ENCODE measurements around the gene ARHGDIA.

Gene ARHGDIA

GRCh38 chr17:81884968-81885367 is 13.8 kb upstream of the ARHGDIA start:
- H3K36me3 ChIP-seq (replicated peaks in 1 of 2; ENCODE audit: control insufficient read depth in 2 of 2, insufficient read depth in 2 of 2, low read length in 2 of 2): peaks cover 52 to 87% of the 10 kb centered on the region in 2 donors
- H2BK5ac ChIP-seq (ENCODE audit: low read length): no peak overlapping the region
- H4K91ac ChIP-seq (ENCODE audit: low read depth, low read length, poor library complexity): no peak overlapping the region
- no peak overlapping the region for H3K27ac ChIP-seq (replicated peaks; ENCODE audit: low read length)
- H3K4me2 ChIP-seq (ENCODE audit: insufficient read depth, low read length, poor library complexity, severe bottlenecking): no peak overlapping the region
- no peak overlapping the region for H3K9ac ChIP-seq (ENCODE audit: low read depth, low read length, poor library complexity)
- no peak overlapping the region for H3K18ac ChIP-seq (ENCODE audit: low read length)
- peak overlapping the region in 1 of 2 donors; percentile 60 for H3K4me3 ChIP-seq (ENCODE audit: low read length in 2 of 2)
- H3K14ac ChIP-seq (ENCODE audit: low read length): no peak overlapping the region
- H2AK5ac ChIP-seq (ENCODE audit: low read depth, low read length): no peak overlapping the region
- no peak for DNase-seq (ENCODE audit: low spot score)
- H3K23ac ChIP-seq (ENCODE audit: low read depth, low read length, poor library complexity): no peak overlapping the region
- H2BK15ac ChIP-seq (ENCODE audit: low read length): no peak overlapping the region
- H3K27me3 ChIP-seq (ENCODE audit: control insufficient read depth in 3 of 3, insufficient read depth in 3 of 3, low read depth in 1 of 3, low read length in 3 of 3): no peaks in the 10 kb centered on the region
- no peak overlapping the region for H2BK120ac ChIP-seq (ENCODE audit: low read depth, low read length)
- H4K8ac ChIP-seq (ENCODE audit: low read depth, low read length): no peak overlapping the region
- H2BK12ac ChIP-seq (ENCODE audit: low read length): no peak overlapping the region
- no CpG with 5 or more reads among the region's 5 CpGs for WGBS, 2 donors (ENCODE audit: extremely low coverage in 2 of 2, insufficient read length in 2 of 2, insufficient replicate concordance in 1 of 2)
- H3K79me1 ChIP-seq (ENCODE audit: low read depth, low read length): peaks cover 10% of the 10 kb centered on the region
- H2AFZ ChIP-seq (ENCODE audit: low read length): no peak overlapping the region
- H3K9me3 ChIP-seq (replicated peaks in 1 of 2; ENCODE audit: control insufficient read depth in 2 of 2, insufficient read depth in 1 of 2, low read depth in 1 of 2, low read length in 2 of 2): no peaks in the 10 kb centered on the region
- peaks cover 0 to 7% of the 10 kb centered on the region in 2 donors for H3K4me1 ChIP-seq (ENCODE audit: control insufficient read depth in 2 of 2, insufficient read depth in 1 of 2, low read depth in 1 of 2, low read length in 2 of 2)
- no peak overlapping the region for H3K4ac ChIP-seq (ENCODE audit: low read length)

GRCh38 chr17:81884520-81884919 is 13.4 kb upstream of the ARHGDIA start:
- Histone ChIP-seq H2BK12ac (ENCODE audit: low read length) (no peak overlapping the region), H3K14ac (ENCODE audit: low read length) (no peak overlapping the region), H3K27me3 (ENCODE audit: control insufficient read depth in 3 of 3, insufficient read depth in 3 of 3, low read depth in 1 of 3, low read length in 3 of 3) (no peaks in the 10 kb centered on the region), H3K79me1 (ENCODE audit: low read depth, low read length) (peaks cover 10% of the 10 kb centered on the region), H2AFZ (ENCODE audit: low read length) (no peak overlapping the region), H2BK120ac (ENCODE audit: low read depth, low read length) (no peak overlapping the region), H2BK5ac (ENCODE audit: low read length) (no peak overlapping the region), H3K9ac (ENCODE audit: low read depth, low read length, poor library complexity) (no peak overlapping the region), H3K4me3 (ENCODE audit: low read length in 2 of 2) (no peak overlapping the region), H4K8ac (ENCODE audit: low read depth, low read length) (no peak overlapping the region), H3K23ac (ENCODE audit: low read depth, low read length, poor library complexity) (no peak overlapping the region), H3K18ac (ENCODE audit: low read length) (no peak overlapping the region), H3K4me2 (ENCODE audit: insufficient read depth, low read length, poor library complexity, severe bottlenecking) (no peak overlapping the region), H2AK5ac (ENCODE audit: low read depth, low read length) (no peak overlapping the region), H3K9me3 (replicated peaks in 1 of 2; ENCODE audit: control insufficient read depth in 2 of 2, insufficient read depth in 1 of 2, low read depth in 1 of 2, low read length in 2 of 2) (no peaks in the 10 kb centered on the region), H3K4ac (ENCODE audit: low read length) (no peak overlapping the region), H3K4me1 (ENCODE audit: control insufficient read depth in 2 of 2, insufficient read depth in 1 of 2, low read depth in 1 of 2, low read length in 2 of 2) (peaks cover 0 to 3% of the 10 kb centered on the region in 2 donors), H3K27ac (replicated peaks; ENCODE audit: low read length) (no peak overlapping the region), H4K91ac (ENCODE audit: low read depth, low read length, poor library complexity) (no peak overlapping the region), H3K36me3 (replicated peaks in 1 of 2; ENCODE audit: control insufficient read depth in 2 of 2, insufficient read depth in 2 of 2, low read length in 2 of 2) (peaks cover 48 to 87% of the 10 kb centered on the region in 2 donors), H2BK15ac (ENCODE audit: low read length) (no peak overlapping the region)
- WGBS, 2 donors (ENCODE audit: extremely low coverage in 2 of 2, insufficient read length in 2 of 2, insufficient replicate concordance in 1 of 2): no CpG with 5 or more reads among the region's 11 CpGs
- DNase-seq (ENCODE audit: low spot score): no peak

GRCh38 chr17:81879121-81879520 is 8.0 kb upstream of the ARHGDIA start:
- Histone ChIP-seq H3K18ac (ENCODE audit: low read length) (no peak overlapping the region), H2AFZ (ENCODE audit: low read length) (no peak overlapping the region), H4K91ac (ENCODE audit: low read depth, low read length, poor library complexity) (no peak overlapping the region), H3K4me2 (ENCODE audit: insufficient read depth, low read length, poor library complexity, severe bottlenecking) (no peak overlapping the region), H2BK120ac (ENCODE audit: low read depth, low read length) (no peak overlapping the region), H3K4me1 (ENCODE audit: control insufficient read depth in 2 of 2, insufficient read depth in 1 of 2, low read depth in 1 of 2, low read length in 2 of 2) (no peaks in the 10 kb centered on the region), H2BK5ac (ENCODE audit: low read length) (no peak overlapping the region), H3K4ac (ENCODE audit: low read length) (no peak overlapping the region), H3K9me3 (replicated peaks in 1 of 2; ENCODE audit: control insufficient read depth in 2 of 2, insufficient read depth in 1 of 2, low read depth in 1 of 2, low read length in 2 of 2) (peaks cover 0 to 4% of the 10 kb centered on the region in 2 donors), H3K27ac (replicated peaks; ENCODE audit: low read length) (no peak overlapping the region), H2BK12ac (ENCODE audit: low read length) (no peak overlapping the region), H3K9ac (ENCODE audit: low read depth, low read length, poor library complexity) (no peak overlapping the region), H3K27me3 (ENCODE audit: control insufficient read depth in 3 of 3, insufficient read depth in 3 of 3, low read depth in 1 of 3, low read length in 3 of 3) (no peaks in the 10 kb centered on the region), H3K14ac (ENCODE audit: low read length) (no peak overlapping the region), H2AK5ac (ENCODE audit: low read depth, low read length) (no peak overlapping the region), H2BK15ac (ENCODE audit: low read length) (no peak overlapping the region), H3K23ac (ENCODE audit: low read depth, low read length, poor library complexity) (no peak overlapping the region), H3K79me1 (ENCODE audit: low read depth, low read length) (no peaks in the 10 kb centered on the region), H4K8ac (ENCODE audit: low read depth, low read length) (no peak overlapping the region), H3K4me3 (ENCODE audit: low read length in 2 of 2) (no peak overlapping the region), H3K36me3 (replicated peaks in 1 of 2; ENCODE audit: control insufficient read depth in 2 of 2, insufficient read depth in 2 of 2, low read length in 2 of 2) (peaks cover 7 to 61% of the 10 kb centered on the region in 2 donors)
- WGBS, 2 donors (ENCODE audit: extremely low coverage in 2 of 2, insufficient read length in 2 of 2, insufficient replicate concordance in 1 of 2): no CpG with 5 or more reads among the region's 5 CpGs
- DNase-seq (ENCODE audit: low spot score): no peak

- H3K36me3 ChIP-seq (replicated peaks in 1 of 2; ENCODE audit: control insufficient read depth in 2 of 2, insufficient read depth in 2 of 2, low read length in 2 of 2): peaks cover 6 to 57% of the 10 kb centered on the region in 2 donors
- DNase-seq (ENCODE audit: low spot score): no peak
- no peaks in the 10 kb centered on the region for H3K4me1 ChIP-seq (ENCODE audit: control insufficient read depth in 2 of 2, insufficient read depth in 1 of 2, low read depth in 1 of 2, low read length in 2 of 2)
- no peak overlapping the region for H3K27ac ChIP-seq (replicated peaks; ENCODE audit: low read length)
- H3K4me2 ChIP-seq (ENCODE audit: insufficient read depth, low read length, poor library complexity, severe bottlenecking): no peak overlapping the region
- no peak overlapping the region for H3K18ac ChIP-seq (ENCODE audit: low read length)
- no peak overlapping the region for H3K23ac ChIP-seq (ENCODE audit: low read depth, low read length, poor library complexity)
- no peak overlapping the region for H3K4me3 ChIP-seq (ENCODE audit: low read length in 2 of 2)
- no peak overlapping the region for H2BK120ac ChIP-seq (ENCODE audit: low read depth, low read length)
- no peaks in the 10 kb centered on the region for H3K27me3 ChIP-seq (ENCODE audit: control insufficient read depth in 3 of 3, insufficient read depth in 3 of 3, low read depth in 1 of 3, low read length in 3 of 3)
- peaks cover 0 to 5% of the 10 kb centered on the region in 2 donors for H3K9me3 ChIP-seq (replicated peaks in 1 of 2; ENCODE audit: control insufficient read depth in 2 of 2, insufficient read depth in 1 of 2, low read depth in 1 of 2, low read length in 2 of 2)
- H3K79me1 ChIP-seq (ENCODE audit: low read depth, low read length): no peaks in the 10 kb centered on the region
- no peak overlapping the region for H2BK15ac ChIP-seq (ENCODE audit: low read length)
- no peak overlapping the region for H2AK5ac ChIP-seq (ENCODE audit: low read depth, low read length)
- H3K9ac ChIP-seq (ENCODE audit: low read depth, low read length, poor library complexity): no peak overlapping the region
- no peak overlapping the region for H4K91ac ChIP-seq (ENCODE audit: low read depth, low read length, poor library complexity)
- H3K14ac ChIP-seq (ENCODE audit: low read length): no peak overlapping the region
- no peak overlapping the region for H2AFZ ChIP-seq (ENCODE audit: low read length)
- no peak overlapping the region for H2BK5ac ChIP-seq (ENCODE audit: low read length)
- H4K8ac ChIP-seq (ENCODE audit: low read depth, low read length): no peak overlapping the region
- no peak overlapping the region for H3K4ac ChIP-seq (ENCODE audit: low read length)
- H2BK12ac ChIP-seq (ENCODE audit: low read length): no peak overlapping the region
- no CpG with 5 or more reads among the region's 3 CpGs for WGBS, 2 donors (ENCODE audit: extremely low coverage in 2 of 2, insufficient read length in 2 of 2, insufficient replicate concordance in 1 of 2)
These were observed 7.2 kb upstream of the ARHGDIA start for GRCh38 chr17:81878294-81878693.
